Hepatocyte (in vitro differentiated cells): ENCODE data around the gene ITSN1.

Experiments used
- EZH2 ChIP-seq: fragments of 200-600 bp; sonication (generic); IDR thresholded peaks from 2 replicates; pipeline ENCODE4 v1.6.1; 2016; ENCODE audit warnings: antibody characterized with exemption, mild to moderate bottlenecking, borderline replicate concordance
- EZH2phosphoT487 ChIP-seq: fragments of 200-600 bp; sonication (generic); IDR thresholded peaks from one replicate; pipeline ENCODE4 v1.6.1; 2018; ENCODE audit warnings: antibody characterized with exemption, mild to moderate bottlenecking, low read depth, moderate library complexity; ENCODE audit not compliant: unreplicated experiment, severe bottlenecking
- TF ChIP-seq, protein P1 (sequence below): fragments of 200-600 bp; sonication (generic); IDR thresholded peaks from 2 replicates; pipeline ENCODE4 v1.5.1; 2016; ENCODE audit warnings: antibody characterized with exemption, mild to moderate bottlenecking; ENCODE audit not compliant: poor library complexity

DNA sequence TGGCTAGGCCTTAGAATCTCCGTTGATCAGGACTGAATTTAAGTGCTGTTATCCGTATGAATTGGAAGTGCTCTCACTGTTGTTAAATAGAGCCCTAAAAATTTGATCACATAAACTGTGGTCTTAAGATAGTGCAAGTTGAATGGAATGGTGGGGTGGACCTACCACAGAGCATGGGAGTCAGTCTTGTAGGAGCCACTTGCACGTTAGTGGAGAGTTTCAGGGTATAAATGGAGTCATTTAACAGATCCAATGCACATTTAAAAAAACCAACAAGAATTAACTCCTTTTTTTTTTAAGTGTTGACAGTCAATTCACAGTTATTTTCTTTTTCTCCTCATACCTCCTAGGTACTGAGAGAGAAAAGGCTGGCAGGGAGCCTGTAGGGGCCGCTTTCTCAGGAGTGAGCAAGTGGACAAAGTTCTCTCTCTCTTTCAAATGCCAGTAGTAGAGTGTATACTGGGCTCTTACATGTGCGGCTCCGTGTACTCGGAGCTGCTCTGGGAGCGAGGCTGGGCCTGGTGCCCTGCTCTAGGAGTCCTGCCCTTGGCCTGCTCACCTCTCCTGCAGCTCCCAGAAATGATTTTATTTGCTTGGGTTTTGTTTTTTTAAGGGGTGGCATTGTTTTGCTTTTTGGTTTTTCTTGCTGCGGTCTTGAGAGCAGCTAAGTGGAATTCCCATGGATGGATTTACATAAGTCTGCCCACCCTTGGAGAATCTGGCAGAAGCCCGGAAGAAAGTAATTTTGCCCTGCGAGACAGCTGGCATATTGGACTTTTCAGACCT lies 182.0 kb downstream of the ITSN1 start:
- no peak for TF ChIP-seq EZH2
- TF ChIP-seq EZH2phosphoT487: no peak
- TF ChIP-seq, protein P1, sequence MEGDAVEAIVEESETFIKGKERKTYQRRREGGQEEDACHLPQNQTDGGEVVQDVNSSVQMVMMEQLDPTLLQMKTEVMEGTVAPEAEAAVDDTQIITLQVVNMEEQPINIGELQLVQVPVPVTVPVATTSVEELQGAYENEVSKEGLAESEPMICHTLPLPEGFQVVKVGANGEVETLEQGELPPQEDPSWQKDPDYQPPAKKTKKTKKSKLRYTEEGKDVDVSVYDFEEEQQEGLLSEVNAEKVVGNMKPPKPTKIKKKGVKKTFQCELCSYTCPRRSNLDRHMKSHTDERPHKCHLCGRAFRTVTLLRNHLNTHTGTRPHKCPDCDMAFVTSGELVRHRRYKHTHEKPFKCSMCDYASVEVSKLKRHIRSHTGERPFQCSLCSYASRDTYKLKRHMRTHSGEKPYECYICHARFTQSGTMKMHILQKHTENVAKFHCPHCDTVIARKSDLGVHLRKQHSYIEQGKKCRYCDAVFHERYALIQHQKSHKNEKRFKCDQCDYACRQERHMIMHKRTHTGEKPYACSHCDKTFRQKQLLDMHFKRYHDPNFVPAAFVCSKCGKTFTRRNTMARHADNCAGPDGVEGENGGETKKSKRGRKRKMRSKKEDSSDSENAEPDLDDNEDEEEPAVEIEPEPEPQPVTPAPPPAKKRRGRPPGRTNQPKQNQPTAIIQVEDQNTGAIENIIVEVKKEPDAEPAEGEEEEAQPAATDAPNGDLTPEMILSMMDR: no peak
